H1 (cell line): ENCODE measurements around the gene TRA2A. TPM values are rescaled to one million over a fixed set of nuclear protein-coding genes. Genes with fewer than 3 reads are reported as not detected.

Experiments
- CTCF ChIA-PET: fragments of 300-600 bp; sonication (Branson Sonifier 250); formaldehyde crosslinking; loops from one replicate; lab custom pipeline; 2021; ENCODE audit not compliant: partially characterized antibody; lab: Charles Lee
- POLR2A ChIA-PET: fragments of 300-600 bp; sonication (Branson Sonifier 250); formaldehyde crosslinking; loops from one replicate; lab custom pipeline; 2021; ENCODE audit warnings: inconsistent platforms; ENCODE audit not compliant: partially characterized antibody; lab: Charles Lee
- DNase-seq, 2 experiments: peaks; one replicate each; pipeline versions ENCODE4 v3.0.0 to v3.0.0-alpha.2; 2010 to 2022; ENCODE audit warnings: low spot score in 2 of 2, low read depth in 1 of 2, mixed read lengths in 1 of 2
- FAIRE-seq: peaks from 2 replicates; lab custom pipeline; 2011; peaks lifted over from hg19 to GRCh38; lab: Jason Lieb, UNC
- H2AFZ ChIP-seq: 2 replicates; pipeline ENCODE4 v1.8.1; 2012; ENCODE audit warnings: low read length, inconsistent platforms
- H2AK5ac ChIP-seq: 2 replicates; pipeline ENCODE4 v1.6.1; 2013; ENCODE audit warnings: low read depth, low read length
- H2BK120ac ChIP-seq: replicated peaks from 2 replicates; pipeline ENCODE3; 2013; ENCODE audit warnings: low read depth, low read length, inconsistent platforms
- H2BK12ac ChIP-seq: 2 replicates; pipeline ENCODE4 v1.6.1; 2013; ENCODE audit warnings: low read depth, low read length
- H2BK15ac ChIP-seq: 2 replicates; pipeline ENCODE4 v1.6.1; 2013; ENCODE audit warnings: low read length
- H2BK20ac ChIP-seq: 2 replicates; pipeline ENCODE4 v1.6.1; 2013; ENCODE audit warnings: low read length
- H2BK5ac ChIP-seq: 2 replicates; pipeline ENCODE4 v1.6.1; 2013; ENCODE audit warnings: low read depth, low read length
- H3K14ac ChIP-seq: 2 replicates; pipeline ENCODE4 v1.6.1; 2013; ENCODE audit warnings: inconsistent platforms; ENCODE audit not compliant: insufficient read length
- H3K18ac ChIP-seq: 2 replicates; pipeline ENCODE4 v1.6.1; 2013; ENCODE audit warnings: low read length; ENCODE audit errors: extremely low read depth
- H3K23ac ChIP-seq: 2 replicates; pipeline ENCODE4 v1.6.1; 2013; ENCODE audit warnings: inconsistent platforms; ENCODE audit not compliant: insufficient read length
- H3K23me2 ChIP-seq: 2 replicates; pipeline ENCODE4 v1.6.1; 2013; ENCODE audit warnings: low read depth, low read length
- H3K27ac ChIP-seq: 2 replicates; pipeline ENCODE4 v1.6.1; 2011; ENCODE audit warnings: low read depth, low read length, inconsistent platforms
- H3K27me3 ChIP-seq, 4 experiments: replicated peaks in 1 of 4; 1 replicate in 1 of 4; 2 replicates in 3 of 4; pipeline versions ENCODE4 v1.6.1 to v1.8.1; 2011 to 2013; ENCODE audit warnings: low read length in 3 of 4, mild to moderate bottlenecking in 3 of 4, inconsistent platforms in 2 of 4, mixed read lengths in 2 of 4, moderate library complexity in 1 of 4; ENCODE audit not compliant: control insufficient read depth in 3 of 4, insufficient read depth in 3 of 4; ENCODE audit errors: extremely low read depth in 1 of 4
- H3K36me3 ChIP-seq, 4 experiments: 2 replicates each; pipeline versions ENCODE4 v1.6.1 to v1.8.1; 2011 to 2013; ENCODE audit warnings: mild to moderate bottlenecking in 4 of 4, low read length in 3 of 4, moderate library complexity in 2 of 4, control low read depth in 1 of 4, inconsistent platforms in 1 of 4; ENCODE audit not compliant: insufficient read depth in 4 of 4, control insufficient read depth in 2 of 4
- H3K4ac ChIP-seq: replicated peaks from 2 replicates; pipeline ENCODE3; 2013; ENCODE audit warnings: low read length, low read depth, mixed read lengths, inconsistent platforms; ENCODE audit not compliant: insufficient read length
- H3K4me1 ChIP-seq, 4 experiments: replicated peaks in 1 of 4; 1 replicate in 1 of 4; 2 replicates in 3 of 4; pipeline versions ENCODE4 v1.6.1 to v1.8.1; 2011 to 2013; ENCODE audit warnings: low read length in 3 of 4, inconsistent platforms in 2 of 4, mixed read lengths in 1 of 4; ENCODE audit not compliant: insufficient read depth in 4 of 4, control insufficient read depth in 3 of 4
- H3K4me2 ChIP-seq, 2 experiments: 2 replicates each; pipeline versions ENCODE4 v1.6.1 to v1.8.1; 2011 to 2013; ENCODE audit warnings: low read depth in 2 of 2, low read length in 2 of 2, control low read depth in 1 of 2, inconsistent platforms in 1 of 2, mild to moderate bottlenecking in 1 of 2; ENCODE audit not compliant: insufficient read depth in 1 of 2
- H3K4me3 ChIP-seq, 4 experiments: fragments of 200-600, 300-600 bp in 1 of 4; sonication (generic), shearing (Covaris generic), sonication (Bioruptor Twin) in 1 of 4; 2 replicates each; pipeline versions ENCODE4 v1.5.1 to v1.8.1; 2011 to 2016; ENCODE audit warnings: low read length in 4 of 4, low read depth in 3 of 4, control low read depth in 2 of 4, inconsistent platforms in 2 of 4, mild to moderate bottlenecking in 2 of 4, mixed read lengths in 1 of 4, moderate library complexity in 1 of 4; ENCODE audit not compliant: insufficient read depth in 2 of 4; ENCODE audit errors: extremely low read depth in 1 of 4
- H3K56ac ChIP-seq: replicated peaks from 2 replicates; pipeline ENCODE3; 2013; ENCODE audit warnings: low read depth, mild to moderate bottlenecking, mixed read lengths, low read length, inconsistent platforms; ENCODE audit not compliant: insufficient read length
- H3K79me1 ChIP-seq: 2 replicates; pipeline ENCODE4 v1.6.1; 2013; ENCODE audit warnings: low read depth, low read length, control low read depth
- H3K79me2 ChIP-seq, 2 experiments: 2 replicates each; pipeline versions ENCODE4 v1.6.1 to v1.8.1; 2012 to 2013; ENCODE audit warnings: low read length in 2 of 2, mild to moderate bottlenecking in 2 of 2, inconsistent platforms in 1 of 2; ENCODE audit not compliant: insufficient read depth in 2 of 2, control insufficient read depth in 1 of 2
- H3K9ac ChIP-seq, 4 experiments: replicated peaks in 1 of 4; 1 replicate in 1 of 4; 2 replicates in 3 of 4; pipeline versions ENCODE4 v1.6.1 to v1.8.1; 2011 to 2013; ENCODE audit warnings: low read depth in 3 of 4, low read length in 3 of 4, control low read depth in 2 of 4, mild to moderate bottlenecking in 2 of 4, moderate library complexity in 2 of 4, inconsistent platforms in 1 of 4; ENCODE audit errors: extremely low read depth in 1 of 4
- H3K9me3 ChIP-seq, 2 experiments: 2 replicates each; pipeline versions ENCODE4 v1.6.1 to v1.8.1; 2012 to 2013; ENCODE audit warnings: mild to moderate bottlenecking in 2 of 2, moderate library complexity in 2 of 2, control low read depth in 1 of 2, inconsistent platforms in 1 of 2, low read depth in 1 of 2, low read length in 1 of 2, mixed read lengths in 1 of 2; ENCODE audit not compliant: insufficient read depth in 2 of 2
- H4K20me1 ChIP-seq, 2 experiments: replicated peaks in 1 of 2; 2 replicates each; pipeline versions ENCODE3 to v1.8.1; 2011 to 2013; ENCODE audit warnings: inconsistent platforms in 2 of 2, low read length in 2 of 2, mild to moderate bottlenecking in 1 of 2; ENCODE audit not compliant: insufficient read depth in 2 of 2, control insufficient read depth in 1 of 2
- H4K5ac ChIP-seq: 2 replicates; pipeline ENCODE4 v1.6.1; 2013; ENCODE audit warnings: low read length, low read depth, mixed read lengths, inconsistent platforms; ENCODE audit not compliant: insufficient read length
- H4K8ac ChIP-seq: 2 replicates; pipeline ENCODE4 v1.8.0; 2013; ENCODE audit warnings: mild to moderate bottlenecking, moderate library complexity, low read length, inconsistent platforms; ENCODE audit not compliant: insufficient read depth; ENCODE audit errors: extremely low read depth
- H4K91ac ChIP-seq: replicated peaks from 2 replicates; pipeline ENCODE3; 2013; ENCODE audit warnings: low read length, mixed read lengths, inconsistent platforms; ENCODE audit not compliant: insufficient read length
- CEBPB ChIP-seq: IDR thresholded peaks from 2 replicates; pipeline ENCODE4 v1.6.1; 2012; ENCODE audit warnings: low read depth, low read length
- GTF2F1 ChIP-seq: IDR thresholded peaks from 2 replicates; pipeline ENCODE4 v1.6.1; 2012; ENCODE audit warnings: low read depth, low read length, improper control_type of control experiment, borderline replicate concordance
- JUND ChIP-seq: IDR thresholded peaks from 2 replicates; pipeline ENCODE4 v1.6.1; 2011; ENCODE audit warnings: mild to moderate bottlenecking, improper control_type of control experiment, low read length
- MAFK ChIP-seq: IDR thresholded peaks from 2 replicates; pipeline ENCODE4 v1.6.1; 2012; ENCODE audit warnings: low read depth, mild to moderate bottlenecking, improper control_type of control experiment, low read length
- RAD21 ChIP-seq, 2 experiments: IDR thresholded peaks in 1 of 2; conservative IDR thresholded peaks in 1 of 2; 2 replicates each; pipeline ENCODE4 v1.6.1; 2011; ENCODE audit warnings: low read depth in 2 of 2, low read length in 2 of 2, improper control_type of control experiment in 1 of 2, inconsistent platforms in 1 of 2, mild to moderate bottlenecking in 1 of 2, moderate library complexity in 1 of 2
- RFX5 ChIP-seq: IDR thresholded peaks from 2 replicates; pipeline ENCODE4 v1.6.1; 2011; ENCODE audit warnings: low read depth, low read length, improper control_type of control experiment, borderline replicate concordance
- RNF2 ChIP-seq: fragments of 200-900, 300-1000 bp; sonication (generic); IDR thresholded peaks from 2 replicates; pipeline ENCODE4 v1.7.1; 2016; ENCODE audit warnings: borderline replicate concordance, low read depth, mild to moderate bottlenecking, antibody characterized with exemption, low read length; ENCODE audit not compliant: poor library complexity, severe bottlenecking; ENCODE audit errors: missing control alignments
- SRF ChIP-seq: IDR thresholded peaks from 2 replicates; pipeline ENCODE4 v1.6.1; 2011; ENCODE audit warnings: mild to moderate bottlenecking, low read depth, low read length, moderate library complexity
- TAF1 ChIP-seq: IDR thresholded peaks from 2 replicates; pipeline ENCODE4 v1.6.1; 2011; ENCODE audit warnings: mild to moderate bottlenecking, low read depth, low read length
- TBP ChIP-seq: IDR thresholded peaks from 2 replicates; pipeline ENCODE4 v1.6.1; 2011; ENCODE audit warnings: low read depth, low read length, improper control_type of control experiment
- TEAD4 ChIP-seq: IDR thresholded peaks from 2 replicates; pipeline ENCODE4 v1.6.1; 2012; ENCODE audit warnings: low read depth, low read length, inconsistent platforms, mixed read lengths
- WGBS, 2 experiments: shearing (Covaris generic) in 1 of 2; methylation state at CpG; one replicate each; pipeline versions ENCODE4 v1.1.6 to v1.1.7; 2013 to 2015; ENCODE audit warnings: low lambda C conversion rate in 2 of 2, mixed read lengths in 2 of 2, inconsistent platforms in 1 of 2, low coverage in 1 of 2, missing lambda C conversion rate in 1 of 2; ENCODE audit not compliant: insufficient replicate concordance in 2 of 2, insufficient coverage in 1 of 2, insufficient read length in 1 of 2; ENCODE audit errors: extremely low coverage in 1 of 2, missing lambda C conversion rate in 1 of 2; 5-methylcytosine and 5-hydroxymethylcytosine counted together
- polyA plus RNA-seq, 7 experiments: library from polyadenylated mRNA; depleted of rRNA in 3 of 7; stranded (reverse) in 5 of 7; unstranded in 2 of 7; fragments of >200 nt in 5 of 7; fragments of 200-250 nt in 2 of 7; gene quantifications; 1 replicate in 5 of 7; 2 replicates in 1 of 7; 4 replicates in 1 of 7; pipeline versions ENCODE4 v1.2.1 to v1.2.3, GENCODE V29; 2011 to 2013; ENCODE audit warnings: missing spikeins in 2 of 7, mixed read lengths in 2 of 7
- total RNA-seq: library from RNA; stranded (reverse); fragmentation: NEBNext Ultra II Directional; extraction: Animal tissue kit (Norgen Biotek cat#: 25700); gene quantifications from 2 replicates; pipeline ENCODE4 v1.2.1, GENCODE V29; 2021

The TRA2A gene
- total and polyA plus RNA-seq, 2 of the 8 experiments (the other 6 are each of a cell fraction or from before 2014, with no cell fraction given): 116 to 125 TPM

DNA sequence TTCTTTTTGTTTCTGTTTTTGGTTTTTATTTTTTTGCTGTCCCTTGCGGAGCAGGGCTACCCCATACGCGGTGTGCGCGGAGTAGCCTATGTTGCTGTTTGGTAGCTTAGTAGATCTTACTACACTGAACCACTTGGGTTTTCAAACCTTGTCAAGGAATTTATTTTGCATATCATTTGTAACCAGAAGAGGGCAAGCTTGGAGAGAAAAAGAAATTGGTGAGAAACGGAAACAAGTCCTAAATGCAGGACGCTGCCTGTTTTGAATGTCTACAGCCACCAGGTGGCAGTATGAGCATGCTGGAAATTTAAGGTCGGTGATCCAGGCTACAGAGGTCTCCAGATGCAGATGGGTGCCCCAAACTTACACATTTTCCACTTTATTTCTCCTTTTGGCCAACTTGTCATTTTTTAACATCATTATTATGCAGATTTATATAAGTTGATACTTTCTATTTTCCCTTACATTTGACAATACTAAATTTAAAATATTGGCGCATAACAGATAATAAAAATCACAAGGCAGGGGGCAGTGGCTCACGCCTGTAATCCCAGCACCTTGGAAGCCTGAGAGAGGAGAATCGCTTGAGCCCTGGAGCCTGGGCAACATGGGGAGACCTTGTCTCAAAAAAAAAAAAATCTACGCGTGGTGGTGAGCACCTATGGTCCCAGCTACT lies 15.3 kb upstream of the TRA2A start:
- peaks cover 0 to 5% of the 10 kb centered on the region in 2 experiments; a peak in 1 of 4 replicates for H3K9me3 ChIP-seq
- WGBS, 2 experiments: 41% methylated on average over 13 of the region's 13 CpGs; no CpG with 5 or more reads in 1 of the 2 experiments
- no peak overlapping the region for H3K27ac ChIP-seq
- no peak overlapping the region for H4K8ac ChIP-seq
- H3K23ac ChIP-seq: no peak overlapping the region
- H3K36me3 ChIP-seq: no peaks in the 10 kb centered on the region
- no peak overlapping the region for H4K91ac ChIP-seq
- no peaks in the 10 kb centered on the region for H3K79me1 ChIP-seq
- H2BK12ac ChIP-seq: no peak overlapping the region
- FAIRE-seq (peak; percentile 93), DNase-seq (peak; percentile 75 to 79)
- no peak overlapping the region for H4K5ac ChIP-seq
- no peak overlapping the region for H2BK5ac ChIP-seq
- no peak overlapping the region for H3K4me3 ChIP-seq
- no peak overlapping the region for H2AFZ ChIP-seq
- no peaks in the 10 kb centered on the region for H3K23me2 ChIP-seq
- no peak overlapping the region for H3K56ac ChIP-seq
- no peak overlapping the region for H2BK20ac ChIP-seq
- no peak overlapping the region for H3K18ac ChIP-seq
- H4K20me1 ChIP-seq: no peaks in the 10 kb centered on the region
- ChIA-PET POLR2A (interaction anchor here (0.7 to 0.8 kb wide), 3 partner anchors 16 to 22 kb away, joined by 3 to 4 read pairs (median 4); no protein-coding TSS in a partner anchor), CTCF (interaction anchor here (0.6 to 5.0 kb wide), 56 partner anchors 8 to 1472 kb away, joined by 3 to 26 read pairs (median 4); partner anchors contain the start of gene STK31)
- H3K4me2 ChIP-seq: no peak overlapping the region
- H3K79me2 ChIP-seq: no peaks in the 10 kb centered on the region
- H3K4ac ChIP-seq: no peak overlapping the region
- no peak overlapping the region for H2BK15ac ChIP-seq
- H3K9ac ChIP-seq: no peak overlapping the region
- no peaks in the 10 kb centered on the region for H3K27me3 ChIP-seq
- no peak overlapping the region for H3K14ac ChIP-seq
- no peak overlapping the region for H2BK120ac ChIP-seq
- H3K4me1 ChIP-seq: no peaks in the 10 kb centered on the region
- H2AK5ac ChIP-seq: no peak overlapping the region
- TF ChIP-seq GTF2F1: no peak
- no peak; the same call in 1 of the 2 replicates for TF ChIP-seq SRF
- peak; percentile 90 to 94 for TF ChIP-seq RAD21 (IDR thresholded peaks at IDR 0.05 in 1 of 2, conservative IDR thresholded peaks at IDR 0.05 in 1 of 2; ENCODE audit: low read depth in 2 of 2, low read length in 2 of 2)
- TF ChIP-seq RNF2: no peak
- TF ChIP-seq RFX5: no peak
- TF ChIP-seq MAFK: no peak
- TF ChIP-seq CEBPB: no peak
- no peak for TF ChIP-seq JUND
- no peak for TF ChIP-seq TAF1
- TF ChIP-seq TBP: 0 out of 2 replicates have a peak, but pooled peaks have one; percentile 14
- TF ChIP-seq TEAD4: peak; percentile 46; the same call in 1 of the 2 replicates
